OCI-LY1 (cell line): ENCODE measurements around the gene PSMC3IP.
"Not testable (repeated sequence)": the region's sequence is repeated elsewhere in the genome, so short reads cannot be mapped to it uniquely, and the experiment has no call there.

Source experiments
- H2AFZ ChIP-seq: fragments of 200-600 bp; sonication (generic), shearing (Covaris generic); 2 replicates; pipeline ENCODE4 v1.6.0; 2014; ENCODE audit warnings: antibody characterized with exemption, mild to moderate bottlenecking, low read length
- H3F3A ChIP-seq: fragments of 200-600 bp; sonication (generic), shearing (Covaris generic); 2 replicates; pipeline ENCODE4 v1.6.0; 2014; ENCODE audit warnings: mild to moderate bottlenecking, antibody characterized with exemption, low read length, moderate library complexity; ENCODE audit not compliant: insufficient read depth
- H3K27ac ChIP-seq: fragments of 200-600 bp; sonication (generic); 2 replicates; pipeline ENCODE4 v1.5.1; 2014; ENCODE audit warnings: low read length, mixed run types, mild to moderate bottlenecking, low read depth; ENCODE audit not compliant: poor library complexity, severe bottlenecking
- H3K27me3 ChIP-seq: fragments of 200-600 bp; sonication (generic); 2 replicates; pipeline ENCODE4 v1.6.0; 2014; ENCODE audit warnings: antibody characterized with exemption, mild to moderate bottlenecking, low read length, moderate library complexity; ENCODE audit not compliant: insufficient read depth
- H3K36me3 ChIP-seq: fragments of 200-600 bp; sonication (generic); 2 replicates; pipeline ENCODE4 v1.6.1; 2014; ENCODE audit warnings: mild to moderate bottlenecking, antibody characterized with exemption, low read length, moderate library complexity, mixed read lengths; ENCODE audit not compliant: insufficient read depth
- H3K4me1 ChIP-seq: fragments of 200-600 bp; sonication (generic); 2 replicates; pipeline ENCODE4 v1.5.1; 2014; ENCODE audit warnings: mild to moderate bottlenecking, low read length, moderate library complexity; ENCODE audit not compliant: insufficient read depth, severe bottlenecking
- H3K4me2 ChIP-seq: fragments of 200-600 bp; sonication (generic), shearing (Covaris generic); 2 replicates; pipeline ENCODE4 v1.6.1; 2014; ENCODE audit warnings: low read length
- H3K4me3 ChIP-seq: fragments of 200-600 bp; sonication (generic); 2 replicates; pipeline ENCODE4 v1.5.1; 2014; ENCODE audit warnings: low read length, low read depth, mild to moderate bottlenecking, mixed read lengths; ENCODE audit not compliant: poor library complexity, severe bottlenecking
- H3K79me2 ChIP-seq: fragments of 200-600 bp; shearing (Covaris generic); 2 replicates; pipeline ENCODE4 v1.6.1; 2016; ENCODE audit warnings: mixed run types, low read length, mixed read lengths; ENCODE audit not compliant: insufficient read depth
- H3K9ac ChIP-seq: fragments of 200-600 bp; sonication (generic), shearing (Covaris generic); 2 replicates; pipeline ENCODE4 v1.6.1; 2014; ENCODE audit warnings: mild to moderate bottlenecking, low read length, mixed read lengths
- H3K9me2 ChIP-seq: fragments of 200-600 bp; sonication (generic), shearing (Covaris generic); 2 replicates; pipeline ENCODE4 v1.6.1; 2014; ENCODE audit warnings: low read depth, mild to moderate bottlenecking, low read length, mixed read lengths
- H3K9me3 ChIP-seq: fragments of 200-600 bp; shearing (Covaris generic); 2 replicates; pipeline ENCODE4 v1.6.1; 2014; ENCODE audit warnings: low read length, mixed read lengths
- H4K20me1 ChIP-seq: fragments of 200-600 bp; sonication (generic), shearing (Covaris generic); 2 replicates; pipeline ENCODE4 v1.6.0; 2016; ENCODE audit warnings: mild to moderate bottlenecking, low read length; ENCODE audit not compliant: insufficient read depth
- CTCF ChIP-seq: fragments of 200-600 bp; sonication (generic), shearing (Covaris generic); IDR thresholded peaks from 2 replicates; pipeline ENCODE4 v1.5.1; 2017; ENCODE audit warnings: mild to moderate bottlenecking, antibody characterized with exemption, low read length, moderate library complexity, mixed read lengths
- EZH2 ChIP-seq: fragments of 200-600 bp; sonication (generic), shearing (Covaris generic); IDR thresholded peaks from 2 replicates; pipeline ENCODE4 v1.8.0; 2017; ENCODE audit warnings: borderline replicate concordance, mixed run types, mild to moderate bottlenecking, antibody characterized with exemption, low read length, moderate library complexity, mixed read lengths

The PSMC3IP gene

GRCh38 chr17:42577532-42578281 is at the start of gene PSMC3IP:
Gene PSMC3IP (minus strand): TSS chr17:42577729. CDS start chr17:42577686, 43 bp downstream.
- Histone ChIP-seq H3K4me1 (peaks cover 38% of the 10 kb centered on the region), H3K9me3 (no peaks in the 10 kb centered on the region), H3K79me2 (no peaks in the 10 kb centered on the region), H3K9me2 (no peaks in the 10 kb centered on the region), H3K36me3 (peaks cover 58% of the 10 kb centered on the region), H3K27ac (peak within 1 kb of the TSS; percentile 93), H3F3A (0 out of 2 replicates have a peak, but pooled peaks cover 5% of the 10 kb centered on the region), H4K20me1 (no peaks in the 10 kb centered on the region), H3K4me2 (peak within 1 kb of the TSS; percentile 69), H2AFZ (no peak within 1 kb of the TSS), H3K9ac (peak within 1 kb of the TSS; percentile 77), H3K27me3 (no peaks in the 10 kb centered on the region), H3K4me3 (peak within 1 kb of the TSS; percentile 76)
- TF ChIP-seq EZH2 (no peak), CTCF (peak; percentile 44)

- TF ChIP-seq CTCF: no peak
- no peak for TF ChIP-seq EZH2
- H4K20me1 ChIP-seq: no peaks in the 10 kb centered on the region
- H3K79me2 ChIP-seq: no peaks in the 10 kb centered on the region
- no peaks in the 10 kb centered on the region for H3K9me2 ChIP-seq
- H3K4me1 ChIP-seq: peaks cover 2% of the 10 kb centered on the region
- no peaks in the 10 kb centered on the region for H3K9me3 ChIP-seq
- no peak overlapping the region for H3K4me2 ChIP-seq
- no peak overlapping the region for H3K27ac ChIP-seq
- H3K9ac ChIP-seq: no peak overlapping the region
- H3K27me3 ChIP-seq: no peaks in the 10 kb centered on the region
- no peaks in the 10 kb centered on the region for H3K36me3 ChIP-seq
- H2AFZ ChIP-seq: no peak overlapping the region
- H3K4me3 ChIP-seq: no peak overlapping the region
- H3F3A ChIP-seq: no peaks in the 10 kb centered on the region
Observed at GRCh38 chr17:42623732-42624596, 46.4 kb upstream of the PSMC3IP start.

- no peak for TF ChIP-seq CTCF
- no peak for TF ChIP-seq EZH2
- Histone ChIP-seq H3K4me1 (peaks cover 9% of the 10 kb centered on the region), H3K9me2 (no peaks in the 10 kb centered on the region), H3F3A (no peaks in the 10 kb centered on the region), H3K27ac (no peak overlapping the region), H2AFZ (no peak overlapping the region), H4K20me1 (no peaks in the 10 kb centered on the region), H3K4me2 (no peak overlapping the region), H3K9me3 (no peaks in the 10 kb centered on the region), H3K27me3 (no peaks in the 10 kb centered on the region), H3K9ac (no peak overlapping the region), H3K79me2 (no peaks in the 10 kb centered on the region), H3K4me3 (no peak overlapping the region), H3K36me3 (no peaks in the 10 kb centered on the region)
Observed at GRCh38 chr17:42623271-42623670, 45.7 kb upstream of the PSMC3IP start.

- not testable (repeated sequence) for H3K4me2 ChIP-seq
Observed at GRCh38 chr17:42621987-42622386, 44.5 kb upstream of the PSMC3IP start.

More at GRCh38 chr17:42621987-42622386, 44.5 kb upstream of the PSMC3IP start:
- not testable (repeated sequence) for H4K20me1 ChIP-seq, H3K9me2 ChIP-seq, H3K4me3 ChIP-seq, H2AFZ ChIP-seq, H3K27me3 ChIP-seq, H3K27ac ChIP-seq, H3K36me3 ChIP-seq, H3K9me3 ChIP-seq, H3F3A ChIP-seq, H3K79me2 ChIP-seq, H3K9ac ChIP-seq
- H3K4me1 ChIP-seq: peaks cover 11% of the 10 kb centered on the region
